Measurements from ENCODE around the gene RTBDN.

Gene RTBDN

DNA sequence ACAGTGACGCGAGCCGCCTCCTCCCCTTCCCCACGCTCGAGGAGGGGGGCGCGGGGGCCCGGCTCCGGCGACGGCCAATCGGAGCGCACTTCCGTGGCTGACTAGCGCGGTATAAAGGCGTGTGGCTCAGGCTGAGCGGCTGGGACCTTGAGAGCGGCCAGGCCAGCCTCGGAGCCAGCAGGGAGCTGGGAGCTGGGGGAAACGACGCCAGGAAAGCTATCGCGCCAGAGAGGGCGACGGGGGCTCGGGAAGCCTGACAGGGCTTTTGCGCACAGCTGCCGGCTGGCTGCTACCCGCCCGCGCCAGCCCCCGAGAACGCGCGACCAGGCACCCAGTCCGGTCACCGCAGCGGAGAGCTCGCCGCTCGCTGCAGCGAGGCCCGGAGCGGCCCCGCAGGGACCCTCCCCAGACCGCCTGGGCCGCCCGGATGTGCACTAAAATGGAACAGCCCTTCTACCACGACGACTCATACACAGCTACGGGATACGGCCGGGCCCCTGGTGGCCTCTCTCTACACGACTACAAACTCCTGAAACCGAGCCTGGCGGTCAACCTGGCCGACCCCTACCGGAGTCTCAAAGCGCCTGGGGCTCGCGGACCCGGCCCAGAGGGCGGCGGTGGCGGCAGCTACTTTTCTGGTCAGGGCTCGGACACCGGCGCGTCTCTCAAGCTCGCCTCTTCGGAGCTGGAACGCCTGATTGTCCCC lies 42.9 kb downstream of the RTBDN start, which contains the start of gene JUNB:
TSS of gene JUNB (plus strand) at position 142 of the 706 bp plus-strand sequence. CDS start at position 428, 286 bp downstream.
- DNase-seq: peak; percentile 99

DNA sequence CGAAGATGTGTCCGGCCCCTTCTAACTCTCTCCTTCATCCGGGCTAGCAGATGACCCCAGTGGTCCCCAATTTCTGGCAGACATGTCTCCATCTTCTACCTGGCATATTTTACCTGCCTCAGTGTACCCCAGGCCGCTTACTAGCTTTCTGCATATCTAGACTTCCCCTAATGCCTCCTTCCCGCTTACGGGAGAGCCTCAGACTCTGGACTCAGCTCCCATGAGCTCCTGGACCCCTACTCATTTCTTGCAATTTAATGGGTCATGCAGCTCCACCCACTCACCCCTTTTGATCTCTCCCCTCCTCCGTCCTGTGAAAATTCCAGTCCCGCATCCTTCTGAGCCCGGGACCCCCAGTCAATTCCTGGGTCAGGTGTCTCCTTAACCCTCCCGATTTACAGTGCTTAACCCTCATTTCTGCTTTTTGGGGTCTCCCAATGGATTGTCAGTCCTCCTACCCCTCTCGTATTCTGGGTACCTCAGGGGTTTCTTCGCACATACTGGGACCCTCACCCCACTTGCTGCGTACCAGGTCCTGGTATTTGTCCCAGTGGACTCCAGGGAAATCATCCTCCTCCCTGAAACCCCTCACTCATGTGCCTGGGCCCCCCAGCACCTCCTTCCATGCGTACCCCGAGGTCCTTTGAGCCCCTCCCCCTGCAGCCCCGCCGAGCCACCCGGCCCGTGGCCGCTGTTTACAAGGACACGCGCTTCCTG lies 43.6 kb downstream of the RTBDN start:
- DNase-seq: no peak

DNA sequence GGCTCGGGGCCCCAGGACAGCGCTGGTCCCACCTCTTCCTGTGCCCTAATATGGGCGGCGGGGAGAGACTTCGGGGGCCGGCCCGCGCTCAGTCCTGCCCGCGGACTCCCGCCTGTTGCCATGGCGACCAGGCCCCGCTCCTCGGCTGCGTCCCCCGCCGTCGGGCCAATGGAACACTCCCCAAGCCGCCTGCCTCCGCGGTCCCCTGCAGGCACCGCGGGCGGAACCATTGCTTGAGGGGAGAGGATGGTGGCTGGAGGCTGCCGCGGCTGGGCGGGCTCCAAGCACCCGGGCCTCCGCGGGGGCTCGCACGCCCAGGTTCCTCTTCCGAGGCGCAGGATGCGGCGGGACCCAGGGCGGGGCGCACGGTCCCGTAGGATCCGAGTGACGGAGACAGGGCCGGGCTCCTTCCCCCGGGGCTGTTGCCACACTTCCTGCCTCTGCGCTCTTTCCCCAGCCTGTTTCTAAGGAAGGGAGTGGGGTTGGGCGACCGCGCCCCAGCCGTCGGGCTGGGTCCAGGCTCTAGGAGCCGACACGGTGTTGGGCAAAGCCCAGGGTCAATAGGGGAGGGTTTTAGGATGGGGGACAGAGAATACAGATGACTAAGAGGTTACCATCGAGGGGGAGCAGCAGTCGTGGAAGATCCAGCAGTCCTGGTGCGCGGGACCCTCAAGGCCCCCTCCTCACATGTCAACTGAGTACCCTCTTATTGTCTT lies 44.3 kb downstream of the RTBDN start:
- peak; percentile 99 for DNase-seq

DNA sequence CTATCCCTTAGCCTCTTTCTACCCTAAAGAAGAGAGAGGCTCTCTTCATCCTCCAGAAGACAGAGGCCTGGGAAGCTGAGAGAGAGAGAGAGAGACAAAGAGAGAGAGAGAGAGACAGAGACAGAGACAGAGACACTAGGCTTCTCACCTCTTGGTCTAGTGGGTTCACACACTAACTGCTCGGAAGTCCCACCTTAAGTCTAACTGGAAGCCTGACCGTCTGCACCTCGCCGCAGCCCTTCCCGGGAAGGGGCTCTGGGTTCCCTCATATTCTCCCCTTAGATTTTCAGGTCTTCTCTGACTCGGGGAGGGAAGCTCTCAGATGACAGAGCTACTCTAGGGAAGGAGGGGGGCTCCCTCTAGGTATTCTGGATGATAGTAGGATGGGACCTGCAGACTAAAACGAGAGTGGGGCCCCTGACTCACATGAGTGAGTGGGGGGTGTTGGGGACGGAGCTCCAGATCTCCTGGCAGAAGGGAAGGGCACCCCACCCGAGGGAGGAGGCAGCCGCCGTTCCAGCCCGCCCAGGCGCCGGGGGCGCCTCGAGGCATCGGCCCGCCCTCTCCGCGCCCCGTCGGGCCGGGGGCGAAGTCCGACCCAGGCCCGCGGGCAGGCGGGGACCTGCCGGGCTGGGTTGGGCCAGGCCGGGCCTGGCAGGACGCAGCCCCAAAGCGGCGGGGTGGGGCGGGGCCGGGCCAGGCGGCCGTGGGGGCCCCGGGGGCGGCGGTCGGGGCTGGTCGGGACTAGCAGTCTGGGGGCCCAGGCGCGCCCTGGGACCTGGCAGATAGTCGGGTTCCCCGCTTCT lies 45.1 kb downstream of the RTBDN start:
- DNase-seq: no peak

DNA sequence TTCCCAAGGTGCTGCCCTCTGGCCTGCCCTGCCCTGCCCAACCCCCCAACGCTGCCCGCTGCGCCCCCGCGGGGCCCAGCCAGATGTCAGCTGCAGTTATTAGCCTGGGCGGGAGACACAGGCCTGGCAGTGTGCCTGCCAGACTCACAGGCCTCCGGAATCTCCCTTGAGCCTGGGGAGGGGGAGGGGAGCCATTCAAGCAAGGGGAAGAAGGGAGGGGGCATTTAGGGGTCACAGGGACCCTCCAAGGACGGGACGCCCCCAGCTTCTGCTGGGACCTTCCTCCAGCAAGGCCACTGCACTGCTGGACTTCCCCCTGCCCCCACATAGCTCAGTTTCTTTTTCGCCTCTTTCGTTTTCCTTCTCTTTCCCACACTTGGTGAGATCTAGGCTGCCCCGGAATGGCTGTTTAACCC lies 45.7 kb downstream of the RTBDN start:
- DNase-seq: peak; percentile 94

DNA sequence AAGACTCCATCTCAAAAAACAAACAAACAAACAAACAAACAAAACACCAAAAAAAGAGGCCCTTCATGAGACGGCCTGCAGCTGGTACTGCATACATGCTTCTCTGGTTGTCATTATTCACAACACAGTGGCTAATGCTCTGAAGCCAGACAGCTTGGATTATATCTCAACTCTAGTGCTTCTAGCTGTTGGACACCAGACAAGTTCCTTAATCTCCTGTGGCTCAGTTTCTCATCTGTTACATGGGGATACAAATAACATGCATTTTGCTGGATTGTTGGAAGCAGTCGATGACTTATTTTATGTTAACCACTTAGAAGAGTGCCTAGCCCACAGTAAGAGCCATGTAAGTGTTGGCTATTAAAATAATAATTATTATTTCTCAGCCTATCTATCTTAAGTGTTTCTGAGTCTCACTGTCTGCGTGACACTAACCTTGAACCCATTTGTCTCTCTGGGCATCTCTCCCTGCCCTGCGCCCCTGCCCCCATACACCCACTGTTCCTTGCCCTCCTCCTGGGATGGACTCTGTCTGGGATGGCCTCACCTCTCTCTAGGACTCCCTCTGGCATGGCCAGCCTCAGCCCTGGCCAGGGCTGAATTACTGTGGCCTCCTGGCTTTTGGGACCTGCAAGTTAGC lies 46.2 kb downstream of the RTBDN start:
- DNase-seq: no peak

DNA sequence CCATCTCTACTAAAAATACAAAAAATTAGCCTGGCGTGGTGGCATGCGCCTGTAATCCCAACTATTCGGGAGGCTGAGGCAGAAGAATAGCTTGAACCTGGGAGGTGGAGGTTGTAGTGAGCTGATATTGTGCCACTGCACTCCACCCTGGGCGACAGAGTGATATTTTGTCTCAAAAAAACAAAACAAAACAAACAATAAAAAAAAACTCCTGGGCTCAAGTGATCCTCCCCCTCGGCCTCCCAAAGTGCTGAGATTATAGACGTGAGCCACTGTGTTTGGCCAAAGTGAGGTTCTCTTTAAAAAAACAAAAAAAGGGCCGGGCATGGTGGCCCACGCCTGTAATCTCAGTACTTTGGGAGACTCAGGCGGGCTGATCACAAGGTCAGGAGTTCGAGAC lies 46.9 kb downstream of the RTBDN start:
- DNase-seq: no peak

DNA sequence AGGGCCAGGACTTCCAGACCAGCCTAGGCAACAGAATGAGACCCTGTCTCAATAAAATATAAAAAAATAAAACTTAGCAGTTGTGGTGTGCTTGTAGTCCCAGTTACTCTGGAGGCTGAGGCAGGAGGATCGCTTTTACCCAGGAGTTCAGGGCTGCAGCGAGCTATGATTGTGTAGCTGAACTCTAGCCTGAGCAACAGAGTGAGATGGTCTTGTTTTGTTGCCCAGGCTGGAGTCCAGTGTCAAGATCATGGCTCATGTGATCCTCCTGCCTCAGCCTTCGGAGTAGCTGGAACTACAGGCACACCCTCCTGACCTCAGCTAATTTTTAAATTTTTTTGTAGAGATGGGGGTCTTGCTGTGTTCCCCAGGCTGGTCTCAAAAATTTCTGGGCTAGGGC lies 47.4 kb downstream of the RTBDN start:
- peak; percentile 48 for DNase-seq

DNA sequence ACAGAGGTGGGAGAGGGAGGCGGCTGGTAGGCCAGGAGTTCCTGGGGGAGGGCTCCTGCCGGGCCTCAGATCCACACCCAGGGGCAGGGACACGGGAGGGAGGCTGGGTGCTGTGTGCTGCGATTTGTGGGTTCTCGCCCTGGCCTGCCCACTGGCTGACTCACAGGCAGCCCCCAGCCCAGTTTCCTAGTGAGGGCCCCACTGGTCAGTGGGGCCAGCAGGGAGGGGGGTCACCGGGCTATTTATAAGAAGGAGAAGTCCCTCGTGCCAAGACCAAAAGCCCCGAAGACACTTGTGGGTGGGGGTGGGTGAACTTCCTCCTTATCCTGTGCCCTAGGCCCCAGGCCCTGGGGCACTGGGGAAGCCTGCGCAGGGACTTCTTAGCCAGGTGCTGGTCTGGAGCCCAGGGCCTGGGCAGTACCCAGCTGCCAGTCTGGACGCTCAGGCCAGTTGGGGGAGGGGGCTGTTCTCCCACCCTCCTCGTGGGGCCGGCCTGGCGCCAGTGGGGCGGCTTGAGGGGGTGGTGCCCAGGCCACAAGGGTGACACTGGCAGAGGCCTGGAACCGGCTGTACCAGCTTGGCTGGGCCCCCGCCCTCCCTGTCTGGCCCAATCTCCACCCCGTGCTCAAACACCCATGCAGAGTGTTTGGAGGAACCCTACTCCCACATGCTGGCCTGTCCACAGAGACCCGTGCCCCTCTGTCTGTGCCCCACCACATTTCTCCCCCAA lies 48.1 kb downstream of the RTBDN start:
- peak; percentile 88 for DNase-seq

DNA sequence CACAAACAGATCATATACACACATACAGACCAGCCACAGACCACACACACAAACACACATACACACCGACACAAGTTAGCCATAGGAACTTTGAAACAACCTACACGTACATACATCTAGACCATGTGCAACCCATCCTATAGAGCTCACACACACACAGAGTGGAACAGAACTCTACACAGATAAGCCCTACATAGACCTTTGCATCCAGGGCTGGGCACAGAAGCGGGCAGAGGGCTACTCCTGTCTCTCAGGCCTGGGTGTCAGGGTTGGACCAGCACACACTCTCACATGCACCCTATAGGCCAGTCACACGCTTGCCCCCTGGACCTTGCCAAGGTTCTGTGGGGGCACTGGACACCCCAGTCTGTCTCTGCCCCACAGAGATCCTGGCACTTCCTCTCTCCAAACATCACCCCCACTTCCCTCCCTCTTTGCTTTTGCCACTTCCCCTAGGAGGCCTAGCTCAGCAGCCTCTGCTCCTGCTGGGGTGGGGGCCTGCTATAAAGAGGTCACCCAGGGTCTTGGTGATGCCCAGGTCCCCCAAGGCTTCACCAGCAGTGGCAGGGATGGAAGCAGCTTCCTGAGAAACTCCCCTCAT lies 48.8 kb downstream of the RTBDN start:
- peak; percentile 64 for DNase-seq

DNA sequence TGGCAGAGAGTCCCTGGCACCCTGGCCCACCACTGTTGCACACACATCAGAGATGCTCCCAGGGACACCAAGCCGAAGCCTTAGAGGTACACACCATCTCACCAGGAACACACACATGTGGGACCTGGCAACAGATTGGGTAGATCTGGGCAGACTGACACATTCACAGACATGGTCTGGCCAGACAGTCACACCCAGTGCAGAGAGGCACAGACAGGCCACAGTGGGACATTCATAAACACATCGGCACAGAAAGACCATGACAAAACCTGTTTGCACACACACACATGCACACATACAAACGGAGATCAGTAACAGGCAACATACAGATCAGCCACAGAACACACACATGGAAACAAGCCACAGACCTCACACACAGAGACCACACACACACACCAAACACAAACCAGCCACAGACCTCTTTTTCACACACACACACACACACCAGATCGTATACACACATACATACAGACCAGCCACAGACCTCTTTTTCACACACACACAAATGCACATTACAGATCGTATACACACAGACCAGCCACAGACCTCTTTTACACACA lies 49.4 kb downstream of the RTBDN start:
- no peak for DNase-seq

DNA sequence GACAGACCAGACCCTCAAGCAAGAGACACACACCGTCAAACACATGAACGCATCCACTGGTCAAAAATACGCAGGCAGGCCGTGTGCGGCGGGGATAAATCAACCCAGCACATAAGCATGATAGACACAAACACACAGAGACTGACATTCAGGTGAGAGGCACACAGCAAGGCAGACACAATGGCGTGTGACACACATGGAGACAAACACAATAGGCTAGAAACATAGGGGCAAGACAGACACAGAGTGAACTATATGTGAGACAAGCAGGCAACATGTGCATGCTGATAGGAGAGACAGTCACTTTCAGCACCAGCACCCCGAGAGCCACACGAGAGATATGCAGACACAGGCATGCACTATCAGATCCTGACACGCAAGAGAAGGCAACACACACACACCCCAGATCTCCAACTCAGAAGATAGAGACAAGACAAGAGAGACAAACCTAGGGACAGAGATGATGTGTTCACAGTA lies 49.9 kb downstream of the RTBDN start:
- DNase-seq: no peak

DNA sequence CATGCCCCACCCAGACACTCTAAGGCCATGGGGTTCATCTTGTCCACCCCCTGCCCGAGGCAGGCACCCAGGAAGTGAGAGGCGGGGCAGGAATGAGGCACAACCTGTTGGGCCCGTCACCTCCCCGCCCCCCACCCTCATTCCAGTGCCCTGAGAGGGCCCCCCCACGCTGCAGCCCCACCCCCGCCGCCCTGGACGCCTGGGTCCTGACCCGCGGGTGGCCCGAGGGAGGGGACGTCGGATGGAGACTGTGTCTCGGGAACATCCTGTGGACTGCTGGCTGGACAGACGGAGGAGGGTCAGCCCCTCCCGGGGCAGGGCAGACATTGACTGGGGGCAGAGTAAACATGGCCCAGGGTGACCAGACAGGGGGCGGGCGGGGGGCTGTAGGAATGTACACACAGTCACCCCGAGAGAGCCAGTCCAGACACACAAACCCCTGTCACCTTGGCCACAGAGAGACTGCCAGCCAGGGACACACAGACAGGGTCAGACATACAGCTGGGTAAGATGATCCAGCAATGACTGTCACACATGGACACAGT lies 50.5 kb downstream of the RTBDN start:
- DNase-seq: no peak

DNA sequence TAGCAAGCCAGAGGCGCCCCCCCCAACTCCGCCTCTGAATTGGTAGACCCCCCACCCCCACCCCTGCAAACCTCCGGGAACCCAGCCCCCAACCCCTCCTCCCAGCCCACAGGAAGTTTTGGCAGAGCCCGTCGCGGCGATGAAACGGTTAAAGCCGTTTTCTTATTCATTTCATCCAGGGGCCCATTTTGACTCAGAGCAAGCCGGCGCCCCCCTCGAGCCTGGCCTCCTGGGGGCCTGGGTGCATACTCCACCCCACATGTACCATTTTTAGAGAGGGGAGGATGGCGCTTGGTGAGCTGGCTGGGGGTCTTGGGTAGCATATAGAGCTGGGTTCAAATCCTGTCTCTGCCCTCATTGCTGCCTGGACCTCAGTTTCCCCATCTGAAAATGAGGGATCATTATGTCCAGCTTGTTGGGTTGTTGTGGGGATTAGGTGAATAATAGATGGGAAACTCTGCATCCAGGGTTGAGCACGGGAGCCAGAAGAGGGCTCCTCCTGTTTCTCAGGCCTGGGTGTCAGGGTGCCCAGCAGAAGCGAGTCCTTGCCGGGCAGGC lies 51.0 kb downstream of the RTBDN start:
- DNase-seq: no peak

DNA sequence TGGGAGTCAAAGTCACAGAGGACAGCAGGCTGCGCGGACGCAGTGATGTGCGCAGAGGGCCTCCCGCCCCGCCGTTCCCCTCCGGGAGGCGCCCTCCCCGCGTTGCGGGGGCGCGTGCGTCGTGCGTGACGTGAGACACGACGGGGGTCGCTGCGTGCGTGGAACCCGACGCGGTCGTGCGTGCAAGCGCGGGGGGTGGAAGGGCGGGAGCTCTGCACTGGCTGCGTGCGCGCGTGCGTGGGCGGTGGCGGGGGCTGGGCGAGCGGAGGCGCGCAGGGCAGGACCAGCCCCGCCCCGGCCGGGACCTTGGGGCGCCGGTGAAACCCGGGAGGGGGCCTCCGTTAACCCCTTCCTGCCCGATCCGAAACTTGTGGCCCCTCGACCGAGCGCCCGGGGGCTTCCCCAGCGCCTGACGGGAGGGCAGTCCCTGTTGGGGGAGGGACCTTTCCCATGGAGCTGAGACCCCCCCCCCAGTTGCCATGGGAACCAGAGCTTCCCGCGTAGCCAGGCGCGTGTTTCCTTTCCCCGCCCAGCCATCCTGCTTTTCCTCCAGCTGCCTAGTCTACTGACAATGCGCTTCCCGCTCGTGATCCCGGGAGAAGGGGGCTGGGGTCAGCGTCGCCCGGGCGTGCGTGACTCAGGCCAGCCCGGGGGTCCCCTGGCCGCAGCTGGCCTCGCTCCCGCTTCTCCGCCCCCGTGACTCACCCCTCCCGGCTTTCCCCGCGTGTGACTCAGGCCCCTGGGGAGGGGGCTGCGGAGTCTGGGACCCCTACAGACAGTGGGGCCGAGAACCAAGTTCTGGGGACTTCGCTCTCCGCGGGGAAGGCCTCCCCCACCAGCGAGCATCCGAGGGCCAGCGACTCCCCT lies 51.7 kb downstream of the RTBDN start:
- DNase-seq: peak; percentile 71

DNA sequence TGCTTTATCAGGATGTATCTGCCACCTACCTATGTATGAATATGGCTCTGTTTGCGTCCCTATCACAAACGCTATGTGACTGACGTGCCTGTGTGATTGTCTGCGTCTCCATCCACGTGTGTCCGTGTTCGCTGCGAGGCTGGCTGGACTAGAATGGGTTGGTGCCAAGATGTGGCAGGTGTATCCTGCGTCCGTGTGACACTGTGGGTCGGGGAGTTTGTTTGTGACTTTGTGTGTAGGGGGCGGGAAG lies 52.3 kb downstream of the RTBDN start:
- DNase-seq: no peak

DNA sequence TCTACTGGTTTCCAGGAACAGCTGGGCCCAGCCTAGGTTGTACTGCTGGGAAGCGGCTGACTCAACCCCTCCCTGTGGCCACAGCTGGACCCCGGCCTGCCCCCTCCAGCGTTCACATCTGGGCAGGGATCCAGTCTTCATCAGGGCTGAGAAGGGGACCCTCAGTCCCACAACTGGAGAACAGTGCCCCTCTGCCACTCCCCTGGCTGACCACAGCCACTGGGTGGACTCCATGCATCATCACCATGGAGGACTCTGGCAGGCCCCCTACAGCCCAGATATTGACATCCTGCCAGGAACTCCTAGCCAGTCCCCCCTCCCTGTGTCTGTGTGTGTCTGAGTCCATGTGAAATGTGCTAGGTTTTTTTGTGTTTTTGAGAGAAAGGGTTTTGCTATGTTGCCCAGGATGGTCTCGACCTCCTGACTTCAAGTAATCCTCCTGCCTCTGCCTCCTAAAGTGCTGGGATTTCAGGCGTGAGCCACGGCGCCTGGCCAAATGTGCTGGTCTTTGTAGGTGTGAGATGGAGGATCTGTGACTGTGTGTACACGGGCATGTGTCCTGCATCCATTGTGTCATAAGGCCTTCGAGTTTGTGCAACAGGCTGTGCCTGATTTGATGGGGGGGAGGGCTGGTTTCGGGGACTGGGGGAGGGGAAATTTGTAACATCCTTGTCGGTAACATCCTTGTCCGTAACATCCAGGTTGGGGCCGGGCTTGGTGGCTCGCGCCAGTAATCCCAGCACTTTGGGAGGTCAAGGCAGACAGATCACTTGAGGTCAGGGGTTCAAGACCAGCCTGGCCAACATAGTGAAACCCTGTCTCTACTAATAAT lies 55.0 kb downstream of the RTBDN start:
- DNase-seq: no peak

DNA sequence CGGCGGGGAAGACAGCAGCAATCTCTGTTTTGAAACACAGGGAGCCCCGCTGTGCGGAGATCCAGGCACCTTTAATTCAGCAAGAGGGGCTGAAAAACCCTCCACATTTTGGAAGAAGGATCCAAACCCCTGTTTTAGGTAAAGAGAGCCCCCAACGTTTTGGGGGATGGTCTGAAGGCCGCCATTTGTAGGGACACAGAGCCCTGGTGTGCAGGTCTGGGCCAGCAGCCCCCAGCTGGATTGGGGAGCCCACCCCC lies 55.5 kb downstream of the RTBDN start:
- DNase-seq: no peak
